DOHH2 (cell line): ENCODE results near the gene ALPK1.

Source experiments
- EZH2phosphoT487 ChIP-seq: fragments of 200-600 bp; sonication (generic); IDR thresholded peaks from 2 replicates; pipeline ENCODE4 v1.6.1; 2017; ENCODE audit warnings: borderline replicate concordance, mild to moderate bottlenecking, antibody characterized with exemption, low read length, moderate library complexity, mixed read lengths
- TF ChIP-seq, protein P1 (sequence below): fragments of 200-600 bp; sonication (generic); IDR thresholded peaks from one replicate; pipeline ENCODE4 v1.5.1; 2014; ENCODE audit warnings: antibody characterized with exemption, mild to moderate bottlenecking, low read depth, low read length; ENCODE audit not compliant: poor library complexity, severe bottlenecking

DNA sequence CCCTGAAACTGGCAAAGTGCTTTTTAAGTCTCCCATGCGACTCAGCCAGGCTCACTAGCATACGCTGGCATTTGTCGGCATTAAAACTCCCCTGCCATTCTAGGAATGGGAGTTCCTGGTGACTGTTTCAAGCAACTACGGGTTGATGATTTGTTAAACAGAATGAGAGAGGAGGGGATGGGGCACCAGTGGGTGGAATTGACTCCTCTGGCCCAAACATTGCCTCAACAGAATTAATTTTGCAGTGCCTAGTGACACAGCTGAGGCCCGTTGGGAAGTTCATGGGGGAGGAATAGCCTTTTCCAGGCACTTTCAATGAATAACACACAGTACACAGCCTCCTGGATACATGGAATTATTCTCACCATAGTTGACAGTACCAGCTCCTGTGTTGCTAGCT, 188.8 kb downstream of the ALPK1 start:
- TF ChIP-seq EZH2phosphoT487: no peak
- TF ChIP-seq, protein P1, sequence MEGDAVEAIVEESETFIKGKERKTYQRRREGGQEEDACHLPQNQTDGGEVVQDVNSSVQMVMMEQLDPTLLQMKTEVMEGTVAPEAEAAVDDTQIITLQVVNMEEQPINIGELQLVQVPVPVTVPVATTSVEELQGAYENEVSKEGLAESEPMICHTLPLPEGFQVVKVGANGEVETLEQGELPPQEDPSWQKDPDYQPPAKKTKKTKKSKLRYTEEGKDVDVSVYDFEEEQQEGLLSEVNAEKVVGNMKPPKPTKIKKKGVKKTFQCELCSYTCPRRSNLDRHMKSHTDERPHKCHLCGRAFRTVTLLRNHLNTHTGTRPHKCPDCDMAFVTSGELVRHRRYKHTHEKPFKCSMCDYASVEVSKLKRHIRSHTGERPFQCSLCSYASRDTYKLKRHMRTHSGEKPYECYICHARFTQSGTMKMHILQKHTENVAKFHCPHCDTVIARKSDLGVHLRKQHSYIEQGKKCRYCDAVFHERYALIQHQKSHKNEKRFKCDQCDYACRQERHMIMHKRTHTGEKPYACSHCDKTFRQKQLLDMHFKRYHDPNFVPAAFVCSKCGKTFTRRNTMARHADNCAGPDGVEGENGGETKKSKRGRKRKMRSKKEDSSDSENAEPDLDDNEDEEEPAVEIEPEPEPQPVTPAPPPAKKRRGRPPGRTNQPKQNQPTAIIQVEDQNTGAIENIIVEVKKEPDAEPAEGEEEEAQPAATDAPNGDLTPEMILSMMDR: no peak
